Hepatocyte (in vitro differentiated cells): ENCODE results near the gene INSIG1. TPM values are rescaled to one million over a fixed set of nuclear protein-coding genes. Genes with fewer than 3 reads are reported as not detected.

Source experiments
- DNase-seq: peaks from one replicate; pipeline ENCODE4 v3.0.0-alpha.2; 2016; ENCODE audit warnings: low spot score
- H2AFZ ChIP-seq: fragments of 200-600 bp; sonication (generic); 2 replicates; pipeline ENCODE4 v1.6.0; 2016; ENCODE audit warnings: antibody characterized with exemption, mild to moderate bottlenecking
- H3K27ac ChIP-seq: fragments of 200-600 bp; sonication (generic); 2 replicates; pipeline ENCODE4 v1.5.1; 2016; ENCODE audit warnings: mild to moderate bottlenecking
- H3K27me3 ChIP-seq: fragments of 200-600 bp; sonication (generic); 2 replicates; pipeline ENCODE4 v1.6.1; 2016
- H3K36me3 ChIP-seq: fragments of 200-600 bp; sonication (generic); replicated peaks from 2 replicates; pipeline ENCODE4 v1.5.1; 2016; ENCODE audit warnings: low read depth; ENCODE audit not compliant: insufficient read depth
- H3K4me1 ChIP-seq: fragments of 200-600 bp; sonication (generic); 2 replicates; pipeline ENCODE4 v1.5.1; 2016; ENCODE audit warnings: mild to moderate bottlenecking, moderate library complexity; ENCODE audit not compliant: insufficient read depth
- H3K4me2 ChIP-seq: fragments of 200-600 bp; sonication (generic); 2 replicates; pipeline ENCODE4 v1.6.0; 2016
- H3K4me3 ChIP-seq: fragments of 200-600 bp; sonication (generic); 2 replicates; pipeline ENCODE4 v1.5.1; 2016; ENCODE audit warnings: mild to moderate bottlenecking
- H3K79me2 ChIP-seq: fragments of 200-600 bp; sonication (generic); 2 replicates; pipeline ENCODE4 v1.6.0; 2017; ENCODE audit warnings: mild to moderate bottlenecking
- H3K9me2 ChIP-seq: fragments of 200-600 bp; sonication (generic); replicated peaks from 2 replicates; pipeline ENCODE4 v1.6.0; 2017; ENCODE audit warnings: mild to moderate bottlenecking; ENCODE audit not compliant: insufficient read depth
- H3K9me3 ChIP-seq: fragments of 200-600 bp; sonication (generic); 2 replicates; pipeline ENCODE4 v1.5.1; 2016; ENCODE audit warnings: low read depth, mild to moderate bottlenecking
- H4K20me1 ChIP-seq: fragments of 200-600 bp; sonication (generic); 2 replicates; pipeline ENCODE4 v1.6.0; 2016; ENCODE audit warnings: mild to moderate bottlenecking; ENCODE audit not compliant: insufficient read depth, poor library complexity, severe bottlenecking
- EZH2 ChIP-seq: fragments of 200-600 bp; sonication (generic); IDR thresholded peaks from 2 replicates; pipeline ENCODE4 v1.6.1; 2016; ENCODE audit warnings: antibody characterized with exemption, mild to moderate bottlenecking, borderline replicate concordance
- EZH2phosphoT487 ChIP-seq: fragments of 200-600 bp; sonication (generic); IDR thresholded peaks from one replicate; pipeline ENCODE4 v1.6.1; 2018; ENCODE audit warnings: antibody characterized with exemption, mild to moderate bottlenecking, low read depth, moderate library complexity; ENCODE audit not compliant: unreplicated experiment, severe bottlenecking
- WGBS: methylation state at CpG from one replicate; pipeline ENCODE4 v1.1.6; 2016; ENCODE audit warnings: low lambda C conversion rate; ENCODE audit errors: missing lambda C conversion rate; 5-methylcytosine and 5-hydroxymethylcytosine counted together
- polyA plus RNA-seq: library from polyadenylated mRNA; unstranded; fragments of >200 nt; fragmentation: Nextera tagmentation; extraction: Ambion mirVana; gene quantifications from 2 replicates; pipeline ENCODE4 v1.2.1, GENCODE V29; 2016
- total RNA-seq: library from RNA; depleted of rRNA; stranded (reverse); fragments of >200 nt; gene quantifications from 2 replicates; pipeline ENCODE4 v1.2.3, GENCODE V29; 2014
- TF ChIP-seq, protein P1 (sequence below): fragments of 200-600 bp; sonication (generic); IDR thresholded peaks from 2 replicates; pipeline ENCODE4 v1.5.1; 2016; ENCODE audit warnings: antibody characterized with exemption, mild to moderate bottlenecking; ENCODE audit not compliant: poor library complexity

Gene INSIG1
- total and polyA plus RNA-seq, 2 experiments from 2014 or later: 196 to 305 TPM

DNA sequence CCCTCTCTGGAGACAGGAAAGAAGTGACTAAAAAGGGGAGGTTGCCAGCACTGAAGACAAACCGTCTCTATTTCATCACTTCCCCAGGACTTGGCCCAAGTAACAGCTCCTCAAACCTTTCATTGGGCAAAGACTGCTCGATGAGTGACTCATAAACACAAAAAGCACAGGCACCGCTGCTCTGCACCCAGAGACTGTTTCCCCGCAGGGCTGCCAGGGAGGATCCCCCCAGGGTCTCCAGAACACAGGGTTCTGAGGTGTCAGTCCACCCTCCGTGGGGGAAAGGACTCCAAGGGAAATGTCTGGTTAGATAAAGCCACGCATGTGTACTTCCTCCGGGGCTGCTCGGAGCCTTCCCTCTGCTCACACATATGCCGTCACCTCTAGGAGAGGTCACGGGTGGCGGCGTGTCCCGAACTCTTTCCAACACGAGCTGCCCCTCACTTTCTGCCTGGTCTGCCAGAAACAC is 59.9 kb downstream of the INSIG1 start:
- H3K79me2 ChIP-seq: no peaks in the 10 kb centered on the region
- H3K9me3 ChIP-seq: no peaks in the 10 kb centered on the region
- TF ChIP-seq EZH2phosphoT487: no peak
- TF ChIP-seq EZH2: no peak
- TF ChIP-seq, protein P1, sequence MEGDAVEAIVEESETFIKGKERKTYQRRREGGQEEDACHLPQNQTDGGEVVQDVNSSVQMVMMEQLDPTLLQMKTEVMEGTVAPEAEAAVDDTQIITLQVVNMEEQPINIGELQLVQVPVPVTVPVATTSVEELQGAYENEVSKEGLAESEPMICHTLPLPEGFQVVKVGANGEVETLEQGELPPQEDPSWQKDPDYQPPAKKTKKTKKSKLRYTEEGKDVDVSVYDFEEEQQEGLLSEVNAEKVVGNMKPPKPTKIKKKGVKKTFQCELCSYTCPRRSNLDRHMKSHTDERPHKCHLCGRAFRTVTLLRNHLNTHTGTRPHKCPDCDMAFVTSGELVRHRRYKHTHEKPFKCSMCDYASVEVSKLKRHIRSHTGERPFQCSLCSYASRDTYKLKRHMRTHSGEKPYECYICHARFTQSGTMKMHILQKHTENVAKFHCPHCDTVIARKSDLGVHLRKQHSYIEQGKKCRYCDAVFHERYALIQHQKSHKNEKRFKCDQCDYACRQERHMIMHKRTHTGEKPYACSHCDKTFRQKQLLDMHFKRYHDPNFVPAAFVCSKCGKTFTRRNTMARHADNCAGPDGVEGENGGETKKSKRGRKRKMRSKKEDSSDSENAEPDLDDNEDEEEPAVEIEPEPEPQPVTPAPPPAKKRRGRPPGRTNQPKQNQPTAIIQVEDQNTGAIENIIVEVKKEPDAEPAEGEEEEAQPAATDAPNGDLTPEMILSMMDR: no peak
- no peak overlapping the region for H2AFZ ChIP-seq
- WGBS: 73% methylated on average over 14 of the region's 14 CpGs
- peaks cover 42% of the 10 kb centered on the region for H3K27me3 ChIP-seq
- no peaks in the 10 kb centered on the region for H3K4me1 ChIP-seq
- H3K4me3 ChIP-seq: no peak overlapping the region
- no peaks in the 10 kb centered on the region for H3K36me3 ChIP-seq
- H3K4me2 ChIP-seq: no peak overlapping the region
- H3K27ac ChIP-seq: no peak overlapping the region
- H4K20me1 ChIP-seq: no peaks in the 10 kb centered on the region
- no peaks in the 10 kb centered on the region for H3K9me2 ChIP-seq
- no peak for DNase-seq

DNA sequence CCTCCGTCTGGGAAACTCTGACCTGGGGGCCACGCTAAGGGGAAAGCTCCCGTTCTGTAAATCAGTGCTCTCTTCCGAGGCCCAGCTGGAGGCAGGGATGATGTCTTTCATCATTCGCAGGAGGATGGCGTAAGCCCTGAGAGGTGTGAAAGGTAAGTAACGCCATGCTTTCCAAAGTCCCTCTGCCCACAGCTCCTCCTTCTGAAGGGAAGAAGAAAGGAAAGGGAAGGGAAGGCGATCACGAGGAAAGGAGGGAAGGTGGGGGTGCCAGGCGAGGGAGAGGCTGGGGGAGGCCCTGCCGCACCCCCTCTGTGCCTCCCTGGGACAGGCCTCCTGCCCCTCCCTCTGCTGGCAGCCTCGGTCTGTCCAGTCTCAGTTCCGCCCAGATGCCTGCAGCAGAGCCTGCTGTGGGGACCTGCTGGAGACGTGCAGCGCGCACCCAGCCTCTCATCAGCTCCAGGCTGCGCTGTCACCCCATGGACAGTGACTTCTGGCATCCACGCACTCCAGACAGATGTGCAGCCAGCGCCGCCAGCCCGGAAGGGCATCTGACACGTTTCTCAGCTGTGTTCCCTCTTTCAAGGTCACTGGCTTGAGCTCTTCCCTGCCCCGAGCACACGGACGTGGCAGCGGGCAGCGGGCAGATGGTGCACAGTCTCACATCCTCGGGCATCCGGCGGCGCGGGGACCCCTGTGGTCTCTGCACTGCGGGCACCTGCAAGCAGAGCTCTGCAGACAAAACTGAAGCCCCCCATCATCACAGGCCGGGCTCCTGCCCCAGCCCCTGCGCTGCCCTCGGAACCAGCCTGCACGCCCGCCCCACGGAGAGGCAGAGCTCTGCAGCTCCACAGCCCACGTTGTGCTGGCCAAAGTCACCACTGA is 60.6 kb downstream of the INSIG1 start:
- H3K9me2 ChIP-seq: no peaks in the 10 kb centered on the region
- H3K36me3 ChIP-seq: no peaks in the 10 kb centered on the region
- no peaks in the 10 kb centered on the region for H3K4me1 ChIP-seq
- H3K9me3 ChIP-seq: no peaks in the 10 kb centered on the region
- no peak overlapping the region for H3K4me2 ChIP-seq
- no peak overlapping the region for H2AFZ ChIP-seq
- no peak overlapping the region for H3K4me3 ChIP-seq
- peaks cover 42% of the 10 kb centered on the region for H3K27me3 ChIP-seq
- H3K79me2 ChIP-seq: no peaks in the 10 kb centered on the region
- WGBS: 56% methylated on average over 33 of the region's 40 CpGs
- H4K20me1 ChIP-seq: no peaks in the 10 kb centered on the region
- H3K27ac ChIP-seq: no peak overlapping the region
- no peak for DNase-seq
- TF ChIP-seq, protein P1: no peak
- TF ChIP-seq EZH2 (no peak), EZH2phosphoT487 (no peak)

DNA sequence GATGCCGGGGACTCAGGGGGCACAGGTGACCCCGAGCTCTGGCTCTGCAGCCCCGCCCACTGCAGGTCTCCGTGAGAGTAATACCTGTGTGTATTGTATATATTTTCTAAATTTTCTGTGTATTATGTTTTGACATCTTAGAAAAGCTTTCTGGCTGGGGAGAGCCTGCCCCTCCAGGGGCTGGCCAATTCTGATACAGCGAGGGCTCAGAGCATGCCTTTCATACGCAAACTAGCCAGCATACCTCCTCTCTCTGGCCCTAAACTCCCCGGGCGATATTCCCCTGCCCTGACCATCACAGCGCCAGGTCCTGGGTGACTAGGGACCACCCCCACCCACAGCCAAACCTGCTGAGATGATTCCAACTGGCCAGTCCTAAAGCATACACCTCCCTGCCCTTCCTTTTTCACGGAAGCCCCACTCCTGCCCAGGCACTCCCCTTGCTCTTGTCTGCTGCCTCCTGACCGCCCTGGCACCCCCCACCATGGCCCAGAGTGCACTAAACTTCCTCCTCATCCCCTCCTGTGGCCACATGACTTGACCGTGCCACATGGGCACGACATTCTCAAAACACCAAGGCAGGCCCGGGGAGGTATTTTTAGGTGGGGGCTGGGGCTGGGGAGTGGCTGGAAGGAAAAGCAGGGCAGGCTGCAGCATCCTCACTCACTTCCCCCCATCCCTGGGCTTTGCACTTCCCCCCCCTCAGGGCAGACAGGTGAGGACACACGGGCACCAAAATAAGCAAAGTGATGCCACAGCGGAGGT is 61.5 kb downstream of the INSIG1 start:
- Histone ChIP-seq H3K79me2 (no peaks in the 10 kb centered on the region), H3K4me2 (no peak overlapping the region), H3K4me1 (no peaks in the 10 kb centered on the region), H3K36me3 (no peaks in the 10 kb centered on the region), H3K9me2 (no peaks in the 10 kb centered on the region), H2AFZ (no peak overlapping the region), H3K9me3 (no peaks in the 10 kb centered on the region), H3K27me3 (peaks cover 50% of the 10 kb centered on the region), H3K4me3 (no peak overlapping the region), H4K20me1 (no peaks in the 10 kb centered on the region), H3K27ac (no peak overlapping the region)
- TF ChIP-seq EZH2phosphoT487: no peak
- WGBS: 55% methylated on average over 15 of the region's 16 CpGs
- DNase-seq: no peak

Other genes starting within 250 kb of the INSIG1 start
- not detected in 2 replicates for gene HTR5A, start 227.6 kb upstream of the INSIG1 start, total RNA-seq
- gene HTR5A, start 227.6 kb upstream of the INSIG1 start, polyA plus RNA-seq: not detected in 2 replicates
- gene EN2, start 160.3 kb downstream of the INSIG1 start, total RNA-seq: not detected in 2 replicates
- 0.17 and 0.24 TPM in 2 replicates for gene EN2, start 160.3 kb downstream of the INSIG1 start, polyA plus RNA-seq
- not detected in 2 replicates for gene CNPY1, start 248.7 kb downstream of the INSIG1 start, total RNA-seq
- not detected in 2 replicates for gene CNPY1, start 248.7 kb downstream of the INSIG1 start, polyA plus RNA-seq